GM13976 (cell line): Measurements from ENCODE around the gene HERC3.

ENCODE experiments used
- DNase-seq: peaks from one replicate; pipeline ENCODE4 v3.0.0; 2012; ENCODE audit warnings: low spot score
- in situ Hi-C: fragments of 300-500 bp; cut with MboI; formaldehyde crosslinking; loops from one replicate; pipeline ENCODE4 v1.12.0; 2022; ENCODE audit warnings: low sequenced_read_pairs, mixed read lengths, inconsistent platforms; ENCODE audit not compliant: unreplicated experiment
- TF ChIP-seq, protein P1 (sequence below): IDR thresholded peaks from 2 replicates; pipeline ENCODE4 v1.5.1; 2012; ENCODE audit warnings: borderline replicate concordance, mild to moderate bottlenecking; ENCODE audit not compliant: insufficient read depth; ENCODE audit errors: extremely low read depth, missing control alignments, control extremely low read depth

Gene HERC3

DNA sequence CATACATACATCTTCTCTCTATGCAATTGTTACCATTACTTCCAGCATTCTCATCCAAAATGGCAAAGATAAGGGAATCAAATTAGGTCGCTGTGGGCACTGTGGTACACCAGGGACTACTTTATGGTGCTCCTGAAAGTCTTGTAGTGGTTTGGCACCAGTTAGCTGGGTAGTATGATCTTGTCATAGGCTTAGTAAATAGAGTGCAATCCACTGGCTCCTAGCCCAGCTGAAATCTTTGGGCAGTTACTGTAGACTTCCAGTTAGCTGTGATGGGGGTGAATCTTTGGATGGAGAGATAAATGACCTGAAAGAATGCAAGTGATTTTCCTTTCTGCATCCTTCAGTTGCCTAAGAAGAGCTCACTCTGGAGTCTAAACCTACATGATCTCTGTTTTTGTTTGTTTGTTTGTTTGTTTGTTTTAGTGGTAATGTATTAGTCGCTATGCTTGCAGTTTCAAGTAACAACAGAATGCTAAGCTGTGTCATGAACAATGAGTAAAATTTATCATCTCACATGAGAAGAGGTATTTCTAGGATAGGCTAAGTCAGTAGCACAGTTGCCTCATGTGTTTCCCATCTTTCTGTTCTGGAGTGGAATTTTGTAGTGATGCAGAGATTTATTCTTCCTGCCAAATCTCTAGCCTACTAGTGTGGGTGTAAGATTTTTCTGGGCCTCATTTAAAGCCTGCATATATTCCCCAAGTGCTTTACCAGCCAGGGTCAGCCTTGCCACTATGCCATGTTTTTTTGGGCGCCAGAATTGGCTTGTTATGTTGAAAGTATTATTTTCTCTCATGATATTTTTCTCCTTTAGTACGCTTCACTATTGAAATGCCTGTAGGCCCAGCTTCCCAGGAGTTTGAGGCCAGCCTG, 24.2 kb downstream of the HERC3 start:
- TF ChIP-seq, protein P1, sequence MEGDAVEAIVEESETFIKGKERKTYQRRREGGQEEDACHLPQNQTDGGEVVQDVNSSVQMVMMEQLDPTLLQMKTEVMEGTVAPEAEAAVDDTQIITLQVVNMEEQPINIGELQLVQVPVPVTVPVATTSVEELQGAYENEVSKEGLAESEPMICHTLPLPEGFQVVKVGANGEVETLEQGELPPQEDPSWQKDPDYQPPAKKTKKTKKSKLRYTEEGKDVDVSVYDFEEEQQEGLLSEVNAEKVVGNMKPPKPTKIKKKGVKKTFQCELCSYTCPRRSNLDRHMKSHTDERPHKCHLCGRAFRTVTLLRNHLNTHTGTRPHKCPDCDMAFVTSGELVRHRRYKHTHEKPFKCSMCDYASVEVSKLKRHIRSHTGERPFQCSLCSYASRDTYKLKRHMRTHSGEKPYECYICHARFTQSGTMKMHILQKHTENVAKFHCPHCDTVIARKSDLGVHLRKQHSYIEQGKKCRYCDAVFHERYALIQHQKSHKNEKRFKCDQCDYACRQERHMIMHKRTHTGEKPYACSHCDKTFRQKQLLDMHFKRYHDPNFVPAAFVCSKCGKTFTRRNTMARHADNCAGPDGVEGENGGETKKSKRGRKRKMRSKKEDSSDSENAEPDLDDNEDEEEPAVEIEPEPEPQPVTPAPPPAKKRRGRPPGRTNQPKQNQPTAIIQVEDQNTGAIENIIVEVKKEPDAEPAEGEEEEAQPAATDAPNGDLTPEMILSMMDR, result no peak
- in situ Hi-C loops, result no loop called here
- DNase-seq, result no peak

DNA sequence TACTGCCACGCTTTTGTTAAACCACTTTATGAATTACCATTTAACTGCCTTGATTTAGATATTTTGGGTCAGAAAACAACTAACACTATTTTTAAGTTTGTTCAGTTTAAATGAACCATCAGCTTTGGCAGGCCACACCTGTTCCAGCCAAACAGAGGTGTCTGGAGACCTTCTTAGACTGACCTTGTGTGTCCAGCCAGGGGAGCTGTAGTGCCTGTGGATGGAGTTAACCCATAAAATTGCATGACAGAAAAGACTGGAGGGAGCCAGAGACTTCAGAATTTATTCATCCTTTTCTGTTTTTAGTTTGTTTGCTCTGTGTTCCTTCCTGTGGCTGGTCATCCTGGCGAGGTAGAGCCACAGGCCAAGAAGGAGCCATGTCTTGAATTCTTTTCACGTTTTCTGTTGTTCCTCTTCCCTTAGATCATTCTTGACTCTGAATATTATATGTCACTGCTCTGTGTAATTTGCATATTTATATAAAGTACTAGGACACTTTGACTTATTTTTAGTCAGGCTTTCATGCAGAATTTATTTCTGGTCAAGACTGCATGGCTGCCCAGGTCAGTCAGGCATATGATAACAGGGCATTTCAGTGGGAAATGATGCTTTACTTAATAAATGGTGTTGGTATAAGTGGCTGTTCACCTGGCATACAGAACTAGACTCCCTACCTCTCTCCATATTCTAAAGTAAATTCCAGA, 26.7 kb downstream of the HERC3 start:
- in situ Hi-C loops, result no loop called here
- DNase-seq, result no peak
- TF ChIP-seq, protein P1, result no peak

DNA sequence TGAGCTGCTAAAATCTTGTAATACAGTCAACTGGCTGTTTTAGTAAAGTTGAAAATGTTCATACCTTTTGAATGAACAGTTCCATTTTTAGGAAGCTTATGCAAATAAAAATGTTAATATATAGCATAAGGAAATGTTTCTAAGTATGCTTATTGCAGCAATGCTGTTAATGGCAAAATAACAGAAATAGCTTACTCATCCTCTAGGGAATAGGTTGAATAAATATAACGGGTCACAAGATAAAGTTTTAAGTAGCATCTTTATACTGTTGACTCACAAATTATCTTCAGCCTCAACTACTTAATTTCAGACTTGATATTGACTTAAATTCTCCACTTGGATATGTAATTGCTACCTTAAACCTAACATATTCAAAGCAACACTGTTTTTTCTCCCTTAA, 27.7 kb downstream of the HERC3 start:
- TF ChIP-seq, protein P1, result no peak
- no peak for DNase-seq
- in situ Hi-C loops, result no loop called here

DNA sequence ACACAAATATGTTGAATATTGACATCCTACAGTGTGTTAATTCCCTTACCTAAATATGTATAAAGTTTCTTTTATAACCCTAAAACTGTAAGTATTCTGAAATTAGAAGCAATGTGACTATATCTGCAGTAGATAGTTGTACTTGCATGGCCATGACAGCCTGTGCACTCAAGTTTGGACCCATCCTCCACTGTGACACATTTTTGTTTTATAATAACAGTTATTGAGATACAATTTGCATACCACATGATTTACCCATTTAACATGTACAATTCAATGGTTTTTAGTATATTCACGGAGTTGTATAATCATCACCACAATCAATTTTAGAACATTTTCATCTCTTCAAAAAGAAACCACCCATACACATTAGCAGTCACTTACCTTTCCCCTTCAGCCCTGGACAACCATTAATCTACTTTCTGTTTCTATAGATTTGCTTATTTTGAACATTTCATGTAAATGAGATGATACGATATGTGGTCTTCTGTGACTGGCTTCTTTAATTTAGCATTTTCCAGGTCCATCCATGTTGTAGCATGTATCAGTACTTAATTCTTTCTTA, 29.6 kb downstream of the HERC3 start:
- TF ChIP-seq, protein P1, result no peak
- in situ Hi-C loops, result no loop called here

DNA sequence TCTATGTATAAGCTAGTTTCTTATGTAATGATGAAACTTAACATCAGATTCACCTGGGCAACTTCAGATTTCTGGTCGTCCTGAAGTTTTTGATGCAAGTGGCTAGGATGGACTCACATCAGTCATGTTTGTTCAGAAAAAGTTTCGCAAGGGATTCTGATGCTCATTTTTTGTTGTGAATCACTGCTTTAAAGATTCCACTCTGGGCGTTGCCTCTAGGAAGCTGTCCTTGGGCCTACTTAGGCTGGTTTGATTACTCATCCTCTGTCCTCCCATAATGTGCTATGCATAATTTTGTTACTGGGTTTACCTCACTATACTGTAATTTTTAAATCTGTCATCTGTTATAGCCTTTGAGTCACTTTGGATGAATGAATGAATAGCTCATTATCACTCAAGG, 30.8 kb downstream of the HERC3 start:
- no peak for DNase-seq
- in situ Hi-C loops, result no loop called here
- TF ChIP-seq, protein P1, result no peak

More for the DNA sequence above, 29.6 kb downstream of the HERC3 start:
- DNase-seq, result no peak

DNA sequence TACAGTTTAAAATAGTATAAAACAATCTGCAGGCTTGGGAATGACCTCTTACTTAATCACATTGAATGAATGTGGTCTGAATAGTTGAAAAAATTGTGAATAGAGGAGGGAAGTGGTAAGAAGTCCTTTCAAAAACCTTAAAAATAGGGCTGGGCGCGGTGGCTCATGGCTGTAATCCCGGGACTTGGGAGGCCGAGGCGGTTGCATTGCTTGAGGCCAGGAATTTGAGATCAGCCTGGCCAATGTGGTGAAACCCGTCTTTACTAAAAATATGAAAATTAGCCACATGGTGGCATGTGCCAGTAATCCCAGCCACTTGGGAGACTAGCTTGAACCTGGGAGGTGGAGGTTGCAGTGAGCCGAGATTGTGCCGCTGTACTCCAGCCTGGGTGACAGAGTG, 36.5 kb downstream of the HERC3 start:
- DNase-seq, result no peak
- TF ChIP-seq, protein P1, result no peak
- in situ Hi-C loops, result no loop called here
